ENCODE data around the gene SLC35F2. TPM values are rescaled to one million over a fixed set of nuclear protein-coding genes. Genes with fewer than 3 reads are reported as not detected.
A peak's percentile ranks its signal among the peaks of the same experiment; 100 is the strongest.
"Not testable (repeated sequence)": the region's sequence is repeated elsewhere in the genome, so short reads cannot be mapped to it uniquely, and the experiment has no call there.

SLC35F2 gene
- total RNA-seq, 1 experiment from 2014 or later: 35.7 TPM

DNA sequence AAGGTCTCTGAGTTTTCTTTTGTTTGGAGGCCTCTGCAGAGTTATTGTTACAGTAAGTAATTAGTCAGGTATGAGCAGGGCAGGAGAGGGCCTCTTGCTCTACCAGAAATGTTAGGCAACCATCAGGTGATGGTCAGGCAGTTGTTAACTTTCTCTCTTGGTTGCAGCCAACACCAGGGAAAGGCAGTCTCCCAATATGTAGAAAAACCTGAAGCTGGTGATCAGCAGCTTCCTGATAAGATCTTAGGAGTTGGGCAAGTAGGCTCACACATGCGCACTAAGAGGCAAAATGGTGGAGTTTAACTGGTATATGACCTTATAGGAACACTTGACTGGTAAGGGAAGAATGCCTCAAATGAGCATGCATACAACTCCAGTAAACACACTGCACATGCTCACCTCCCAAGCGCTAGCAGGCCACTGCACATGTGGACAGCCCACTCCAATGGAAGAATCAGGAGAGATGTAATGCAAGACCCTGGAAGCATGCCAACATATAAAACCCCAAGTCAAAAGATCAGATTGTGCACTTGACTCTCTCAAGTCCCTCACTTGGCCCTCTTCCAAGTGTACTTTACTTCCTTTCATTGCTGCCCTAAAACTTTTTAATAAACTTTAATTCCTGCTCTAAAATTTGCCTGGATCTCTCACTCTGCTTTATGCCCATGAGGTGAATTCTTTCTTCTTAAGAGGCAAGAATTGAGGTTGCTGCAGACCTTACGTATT lies 23.7 kb upstream of the SLC35F2 start:
- Histone ChIP-seq H3K27me3 (ENCODE audit: insufficient read depth, low read depth) (no peaks in the 10 kb centered on the region), H2AFZ (no peak overlapping the region), H3K9me3 (ENCODE audit: insufficient read depth, low read depth) (no peaks in the 10 kb centered on the region), H3K4me3 (no peak overlapping the region), H3K36me3 (ENCODE audit: low read depth) (no peaks in the 10 kb centered on the region), H3K4me1 (replicated peaks; ENCODE audit: insufficient read depth) (peaks cover 13% of the 10 kb centered on the region), H3K4me2 (0 out of 2 replicates have a peak overlapping the region, but pooled peaks have one; percentile 5), H3K9me2 (ENCODE audit: insufficient read depth) (0 out of 2 replicates have a peak, but pooled peaks cover 3% of the 10 kb centered on the region), H3F3A (ENCODE audit: insufficient read depth, low read depth) (peaks cover 8% of the 10 kb centered on the region; the same call in 1 of the 2 replicates), H3K27ac (peak overlapping the region; percentile 4; the same call in 1 of the 2 replicates), H4K20me1 (ENCODE audit: insufficient read depth) (no peaks in the 10 kb centered on the region), H3K79me2 (ENCODE audit: low read depth) (no peaks in the 10 kb centered on the region)
- BruUV-seq (replicated peaks): no TSS peak
- ChIA-PET CTCF (no interaction called here), POLR2A (ENCODE audit: unreplicated experiment) (interaction anchor here (0.7 kb wide), 1 partner anchor 145 kb away, joined by 4 read pairs; no protein-coding TSS in a partner anchor)
- no peak for TF ChIP-seq EZH2 (IDR thresholded peaks at IDR 0.05; ENCODE audit: low read depth)
- TF ChIP-seq, protein P1, sequence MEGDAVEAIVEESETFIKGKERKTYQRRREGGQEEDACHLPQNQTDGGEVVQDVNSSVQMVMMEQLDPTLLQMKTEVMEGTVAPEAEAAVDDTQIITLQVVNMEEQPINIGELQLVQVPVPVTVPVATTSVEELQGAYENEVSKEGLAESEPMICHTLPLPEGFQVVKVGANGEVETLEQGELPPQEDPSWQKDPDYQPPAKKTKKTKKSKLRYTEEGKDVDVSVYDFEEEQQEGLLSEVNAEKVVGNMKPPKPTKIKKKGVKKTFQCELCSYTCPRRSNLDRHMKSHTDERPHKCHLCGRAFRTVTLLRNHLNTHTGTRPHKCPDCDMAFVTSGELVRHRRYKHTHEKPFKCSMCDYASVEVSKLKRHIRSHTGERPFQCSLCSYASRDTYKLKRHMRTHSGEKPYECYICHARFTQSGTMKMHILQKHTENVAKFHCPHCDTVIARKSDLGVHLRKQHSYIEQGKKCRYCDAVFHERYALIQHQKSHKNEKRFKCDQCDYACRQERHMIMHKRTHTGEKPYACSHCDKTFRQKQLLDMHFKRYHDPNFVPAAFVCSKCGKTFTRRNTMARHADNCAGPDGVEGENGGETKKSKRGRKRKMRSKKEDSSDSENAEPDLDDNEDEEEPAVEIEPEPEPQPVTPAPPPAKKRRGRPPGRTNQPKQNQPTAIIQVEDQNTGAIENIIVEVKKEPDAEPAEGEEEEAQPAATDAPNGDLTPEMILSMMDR (conservative IDR thresholded peaks at IDR 0.05): no peak
- peak; percentile 25 to 81 for DNase-seq
- intact Hi-C loops (cut with micrococcal nuclease; ENCODE audit: unreplicated experiment): no loop called here

DNA sequence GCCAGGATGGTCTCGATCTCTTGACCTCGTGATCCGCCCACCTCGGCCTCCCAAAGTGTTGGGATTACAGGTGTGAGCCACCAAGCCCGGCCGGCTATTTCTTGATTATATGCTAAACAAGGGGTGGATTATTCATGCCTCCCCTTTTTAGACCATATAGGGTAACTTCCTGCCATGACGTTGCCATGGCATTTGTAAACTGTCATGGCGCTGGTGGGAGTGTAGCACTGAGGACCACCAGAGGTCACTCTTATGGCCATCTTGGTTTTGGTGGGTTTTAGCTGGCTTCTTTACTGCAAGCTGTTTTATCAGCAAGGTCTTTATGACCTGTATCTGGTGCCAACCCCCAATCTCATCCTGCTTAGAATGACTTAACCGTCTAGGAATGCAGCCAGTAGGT lies 22.9 kb upstream of the SLC35F2 start:
- H3K9me2 ChIP-seq (ENCODE audit: insufficient read depth); H3K79me2 ChIP-seq (ENCODE audit: low read depth); H3K27me3 ChIP-seq (ENCODE audit: insufficient read depth, low read depth); H3K9me3 ChIP-seq (ENCODE audit: insufficient read depth, low read depth); H2AFZ ChIP-seq; CTCF ChIA-PET; H3F3A ChIP-seq (ENCODE audit: insufficient read depth, low read depth); POLR2A ChIA-PET (ENCODE audit: unreplicated experiment); intact Hi-C loops (cut with micrococcal nuclease; ENCODE audit: unreplicated experiment); H3K36me3 ChIP-seq (ENCODE audit: low read depth); BruUV-seq (replicated peaks); H3K4me3 ChIP-seq; DNase-seq; H4K20me1 ChIP-seq (ENCODE audit: insufficient read depth): not testable (repeated sequence)
- Histone ChIP-seq H3K4me1 (replicated peaks; ENCODE audit: insufficient read depth) (peaks cover 13% of the 10 kb centered on the region), H3K4me2 (0 out of 2 replicates have a peak overlapping the region, but pooled peaks have one; percentile 5), H3K27ac (peak overlapping the region; percentile 4; the same call in 1 of the 2 replicates)

DNA sequence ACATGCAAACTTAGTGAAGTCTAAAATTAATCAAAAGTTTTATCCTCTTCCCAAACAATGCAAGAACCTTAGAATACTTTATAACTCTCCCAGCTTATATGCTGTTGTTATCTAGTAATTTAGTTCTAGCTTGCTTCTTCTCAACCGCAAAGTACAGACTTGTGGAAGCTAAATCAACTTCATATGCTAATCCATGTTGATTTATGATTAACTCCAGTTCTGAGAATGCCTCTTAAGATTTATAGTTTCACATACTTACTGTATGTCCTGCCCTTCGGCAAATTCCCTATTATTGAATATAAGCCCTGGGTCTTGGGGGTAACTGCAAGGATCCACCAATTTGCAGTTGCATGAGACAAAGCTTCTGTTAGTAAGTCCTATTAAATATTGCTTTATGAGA lies 17.6 kb upstream of the SLC35F2 start:
- no peak overlapping the region; the same call in 1 of the 2 replicates for H2AFZ ChIP-seq
- H3K4me1 ChIP-seq (replicated peaks; ENCODE audit: insufficient read depth): no peaks in the 10 kb centered on the region
- 0 out of 2 replicates have a peak, but pooled peaks cover 3% of the 10 kb centered on the region for H3K9me2 ChIP-seq (ENCODE audit: insufficient read depth)
- H3F3A ChIP-seq (ENCODE audit: insufficient read depth, low read depth): no peaks in the 10 kb centered on the region
- no peak for TF ChIP-seq EZH2 (IDR thresholded peaks at IDR 0.05; ENCODE audit: low read depth)
- TF ChIP-seq, protein P1 (conservative IDR thresholded peaks at IDR 0.05): no peak
- no peaks in the 10 kb centered on the region for H3K79me2 ChIP-seq (ENCODE audit: low read depth)
- H3K9me3 ChIP-seq (ENCODE audit: insufficient read depth, low read depth): no peaks in the 10 kb centered on the region
- ChIA-PET CTCF (no interaction called here), POLR2A (ENCODE audit: unreplicated experiment) (no interaction called here)
- no peaks in the 10 kb centered on the region for H3K36me3 ChIP-seq (ENCODE audit: low read depth)
- intact Hi-C loops (cut with micrococcal nuclease; ENCODE audit: unreplicated experiment): no loop called here
- no TSS peak for BruUV-seq (replicated peaks)
- no peaks in the 10 kb centered on the region for H3K27me3 ChIP-seq (ENCODE audit: insufficient read depth, low read depth)
- no peak overlapping the region for H3K4me3 ChIP-seq
- no peaks in the 10 kb centered on the region for H4K20me1 ChIP-seq (ENCODE audit: insufficient read depth)
- no peak for DNase-seq
- no peak overlapping the region for H3K27ac ChIP-seq
- H3K4me2 ChIP-seq: no peak overlapping the region
